Measurements from ENCODE around the gene SIRT7.

- TF ChIP-seq YY1 (IDR thresholded peaks at IDR 0.05; ENCODE audit: insufficient read depth, insufficient read length) (no peak), SUZ12 (IDR thresholded peaks at IDR 0.05; ENCODE audit: extremely low read depth, insufficient read depth, insufficient read length) (no peak)
These were observed 26.7 kb downstream of the SIRT7 start for GRCh38 chr17:81891303-81891552.

Measured in NT2/D1 (cell line).